ACC112 (cell line): ENCODE data around the gene COL28A1.

Source experiments
- H2AFZ ChIP-seq: fragments of 200-600 bp; sonication (generic); one replicate; pipeline ENCODE4 v1.6.0; 2017; ENCODE audit warnings: antibody characterized with exemption, low read length; ENCODE audit not compliant: unreplicated experiment
- H3K27ac ChIP-seq: fragments of 200-600 bp; sonication (generic); 2 replicates; pipeline ENCODE4 v1.5.1; 2014; ENCODE audit warnings: low read depth, mild to moderate bottlenecking, antibody characterized with exemption, low read length, moderate library complexity
- H3K27me3 ChIP-seq: fragments of 200-600 bp; sonication (generic); 2 replicates; pipeline ENCODE4 v1.6.1; 2014; ENCODE audit warnings: mild to moderate bottlenecking, antibody characterized with exemption, low read length, moderate library complexity, mixed read lengths; ENCODE audit not compliant: insufficient read depth
- H3K36me3 ChIP-seq: fragments of 200-600 bp; sonication (generic); 2 replicates; pipeline ENCODE4 v1.6.1; 2016; ENCODE audit warnings: mild to moderate bottlenecking, antibody characterized with exemption, low read length, moderate library complexity, mixed read lengths; ENCODE audit not compliant: insufficient read depth
- H3K4me1 ChIP-seq: fragments of 200-600 bp; sonication (generic); one replicate; pipeline ENCODE4 v1.6.1; 2016; ENCODE audit warnings: low read length, mixed read lengths; ENCODE audit not compliant: insufficient read depth, unreplicated experiment, control insufficient read depth
- H3K4me3 ChIP-seq: fragments of 200-600 bp; sonication (generic); 2 replicates; pipeline ENCODE4 v1.5.1; 2014; ENCODE audit warnings: mild to moderate bottlenecking, low read depth, low read length
- H3K79me2 ChIP-seq: fragments of 200-600 bp; sonication (generic); one replicate; pipeline ENCODE4 v1.6.0; 2016; ENCODE audit warnings: low read length; ENCODE audit not compliant: control insufficient read depth, unreplicated experiment, insufficient read depth

COL28A1 gene

DNA sequence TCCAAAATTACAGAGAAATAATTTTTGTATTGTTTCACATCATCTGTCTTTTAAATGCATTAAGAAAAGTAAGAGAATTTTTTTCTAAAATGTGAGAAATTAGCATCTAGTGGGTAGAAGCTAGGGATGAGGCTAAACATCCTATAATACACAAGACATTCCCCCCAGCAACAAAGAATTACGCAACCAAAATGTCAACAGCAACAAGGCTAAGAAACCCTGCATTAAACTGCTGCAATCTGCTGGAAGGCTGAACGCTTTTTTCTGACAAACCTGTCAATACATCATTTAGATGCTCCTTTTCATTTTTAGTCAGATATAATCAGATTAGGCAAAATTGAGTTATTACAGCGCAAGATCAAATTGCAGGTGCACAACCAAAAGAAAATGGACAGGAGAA, 191.1 kb downstream of the COL28A1 start:
- Histone ChIP-seq H3K36me3 (no peaks in the 10 kb centered on the region), H2AFZ (no peak overlapping the region), H3K4me1 (no peaks in the 10 kb centered on the region), H3K27me3 (no peaks in the 10 kb centered on the region), H3K4me3 (no peak overlapping the region), H3K79me2 (no peaks in the 10 kb centered on the region), H3K27ac (no peak overlapping the region)

DNA sequence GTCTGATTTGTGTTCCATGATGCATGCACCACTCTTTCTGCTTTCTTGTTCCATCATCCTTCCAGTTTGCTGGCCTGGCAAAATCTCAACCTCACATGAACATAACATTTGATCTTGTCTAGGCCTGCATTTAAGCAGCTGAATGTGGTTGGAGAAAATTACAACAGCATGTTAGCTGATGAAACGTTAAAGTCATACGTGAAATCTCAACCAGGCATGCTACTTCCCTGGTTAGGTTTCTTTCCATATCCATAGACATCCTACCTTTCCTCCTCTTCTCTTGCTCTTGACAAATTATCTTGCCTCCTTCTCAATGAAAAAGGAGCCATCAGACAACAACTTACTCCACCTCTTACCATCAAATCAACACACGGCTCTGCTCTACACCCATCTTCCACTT, 199.8 kb downstream of the COL28A1 start:
- no peaks in the 10 kb centered on the region for H3K4me1 ChIP-seq
- H3K27ac ChIP-seq, result no peak overlapping the region
- no peaks in the 10 kb centered on the region for H3K36me3 ChIP-seq
- H2AFZ ChIP-seq, result no peak overlapping the region
- no peaks in the 10 kb centered on the region for H3K79me2 ChIP-seq
- H3K4me3 ChIP-seq, result no peak overlapping the region
- no peaks in the 10 kb centered on the region for H3K27me3 ChIP-seq

GRCh38 chr7:7335215-7335614, 200.5 kb downstream of the COL28A1 start:
- H3K4me1 ChIP-seq, result no peaks in the 10 kb centered on the region
- no peak overlapping the region for H3K4me3 ChIP-seq
- no peaks in the 10 kb centered on the region for H3K79me2 ChIP-seq
- H3K27ac ChIP-seq, result no peak overlapping the region
- peaks cover 3% of the 10 kb centered on the region; the same call in 1 of the 2 replicates for H3K27me3 ChIP-seq
- H3K36me3 ChIP-seq, result no peaks in the 10 kb centered on the region
- no peak overlapping the region for H2AFZ ChIP-seq

GRCh38 chr7:7333610-7334009, 202.1 kb downstream of the COL28A1 start:
- H3K4me3 ChIP-seq, result no peak overlapping the region
- no peaks in the 10 kb centered on the region for H3K79me2 ChIP-seq
- H3K36me3 ChIP-seq, result no peaks in the 10 kb centered on the region
- H2AFZ ChIP-seq, result no peak overlapping the region
- peaks cover 13% of the 10 kb centered on the region; the same call in 1 of the 2 replicates for H3K27me3 ChIP-seq
- H3K27ac ChIP-seq, result no peak overlapping the region
- no peaks in the 10 kb centered on the region for H3K4me1 ChIP-seq

- H3K4me1 ChIP-seq, result no peaks in the 10 kb centered on the region
- no peak overlapping the region for H2AFZ ChIP-seq
- H3K79me2 ChIP-seq, result no peaks in the 10 kb centered on the region
- H3K27ac ChIP-seq, result no peak overlapping the region
- no peak overlapping the region for H3K4me3 ChIP-seq
- H3K27me3 ChIP-seq, result peaks cover 20% of the 10 kb centered on the region; the same call in 1 of the 2 replicates
- H3K36me3 ChIP-seq, result no peaks in the 10 kb centered on the region
These were observed 204.2 kb downstream of the COL28A1 start for GRCh38 chr7:7331523-7331922.

DNA sequence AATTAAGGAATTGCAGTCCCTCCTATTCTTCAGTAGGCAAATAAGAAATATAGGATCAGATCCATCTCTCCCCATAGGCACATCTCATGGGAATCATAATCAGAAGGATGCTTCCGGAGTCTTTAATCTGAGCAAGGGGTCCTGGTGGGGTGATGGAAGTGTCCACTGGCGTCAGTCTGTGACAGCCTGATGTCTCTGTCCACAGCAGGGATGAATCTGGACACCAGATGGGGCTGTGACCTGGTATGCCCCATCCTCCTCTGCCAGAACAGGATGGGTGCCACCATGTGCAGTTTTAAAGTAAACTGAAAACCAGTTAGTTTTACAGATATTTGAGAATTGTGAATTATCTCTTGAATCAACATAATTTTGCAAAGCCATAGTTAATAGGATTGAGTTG, 204.7 kb downstream of the COL28A1 start:
- H3K4me3 ChIP-seq, result no peak overlapping the region
- H3K27ac ChIP-seq, result no peak overlapping the region
- H3K36me3 ChIP-seq, result no peaks in the 10 kb centered on the region
- H3K4me1 ChIP-seq, result no peaks in the 10 kb centered on the region
- H2AFZ ChIP-seq, result no peak overlapping the region
- no peaks in the 10 kb centered on the region for H3K79me2 ChIP-seq
- peaks cover 22% of the 10 kb centered on the region; the same call in 1 of the 2 replicates for H3K27me3 ChIP-seq

- Histone ChIP-seq H3K4me1 (no peaks in the 10 kb centered on the region), H3K36me3 (no peaks in the 10 kb centered on the region), H3K79me2 (no peaks in the 10 kb centered on the region), H3K4me3 (no peak overlapping the region), H3K27me3 (peaks cover 23% of the 10 kb centered on the region; the same call in 1 of the 2 replicates), H2AFZ (no peak overlapping the region), H3K27ac (no peak overlapping the region)
These were observed 206.3 kb downstream of the COL28A1 start for GRCh38 chr7:7329326-7329725.

DNA sequence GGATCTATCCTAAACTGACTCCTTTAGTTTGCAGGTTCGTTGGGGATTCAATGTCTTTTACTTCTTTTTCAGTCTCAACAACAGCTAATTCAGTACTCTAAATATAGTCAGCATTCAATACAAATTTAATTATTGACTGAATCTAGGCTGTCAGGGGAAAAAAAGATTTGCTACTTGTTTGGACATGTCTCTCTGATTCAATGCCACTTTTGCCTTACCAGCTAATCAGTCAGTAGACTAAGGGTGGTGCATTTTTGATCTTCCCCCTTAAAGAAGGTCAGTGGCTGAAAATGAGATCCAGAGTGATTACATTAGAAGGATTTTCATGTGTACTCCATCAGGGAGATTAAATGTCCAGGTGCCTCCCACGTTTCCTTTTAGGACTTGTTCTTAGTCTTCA, 208.2 kb downstream of the COL28A1 start:
- Histone ChIP-seq H3K27ac (no peak overlapping the region), H3K4me3 (no peak overlapping the region), H3K36me3 (no peaks in the 10 kb centered on the region), H3K4me1 (no peaks in the 10 kb centered on the region), H3K27me3 (peaks cover 26% of the 10 kb centered on the region; the same call in 1 of the 2 replicates), H3K79me2 (no peaks in the 10 kb centered on the region), H2AFZ (no peak overlapping the region)

GRCh38 chr7:7324698-7325097, 211.0 kb downstream of the COL28A1 start:
- peak overlapping the region; percentile 24; the same call in 1 of the 2 replicates for H3K4me3 ChIP-seq
- H2AFZ ChIP-seq, result no peak overlapping the region
- H3K27ac ChIP-seq, result no peak overlapping the region
- H3K4me1 ChIP-seq, result no peaks in the 10 kb centered on the region
- no peaks in the 10 kb centered on the region for H3K79me2 ChIP-seq
- H3K27me3 ChIP-seq, result peaks cover 18% of the 10 kb centered on the region; the same call in 1 of the 2 replicates
- no peaks in the 10 kb centered on the region for H3K36me3 ChIP-seq

- no peaks in the 10 kb centered on the region for H3K36me3 ChIP-seq
- no peak overlapping the region for H3K4me3 ChIP-seq
- H3K79me2 ChIP-seq, result no peaks in the 10 kb centered on the region
- peaks cover 13% of the 10 kb centered on the region; the same call in 1 of the 2 replicates for H3K27me3 ChIP-seq
- no peak overlapping the region for H3K27ac ChIP-seq
- no peak overlapping the region for H2AFZ ChIP-seq
- no peaks in the 10 kb centered on the region for H3K4me1 ChIP-seq
These were observed 211.8 kb downstream of the COL28A1 start for GRCh38 chr7:7323921-7324320.

DNA sequence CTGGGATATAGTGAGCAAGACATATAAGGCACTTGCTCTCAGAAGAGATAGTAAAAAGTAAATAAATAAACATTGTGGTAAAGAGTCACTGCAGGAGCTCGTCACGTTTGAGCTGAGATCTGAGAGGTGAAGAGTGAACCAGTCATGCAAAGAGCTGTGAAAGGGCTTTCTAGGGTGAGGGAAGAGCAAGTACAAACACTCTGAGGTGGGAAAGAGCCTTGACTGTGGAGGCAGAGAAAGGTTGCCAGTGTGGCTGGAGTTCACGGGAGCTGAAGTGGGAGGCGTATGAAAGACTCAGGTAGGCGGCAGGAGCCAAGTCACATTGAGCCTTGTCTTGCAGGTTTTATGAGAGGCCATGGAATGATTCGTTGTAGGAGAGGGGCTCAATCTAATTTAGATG, 212.3 kb downstream of the COL28A1 start:
- peaks cover 13% of the 10 kb centered on the region; the same call in 1 of the 2 replicates for H3K27me3 ChIP-seq
- H3K4me1 ChIP-seq, result no peaks in the 10 kb centered on the region
- no peaks in the 10 kb centered on the region for H3K36me3 ChIP-seq
- H2AFZ ChIP-seq, result no peak overlapping the region
- no peak overlapping the region for H3K27ac ChIP-seq
- H3K79me2 ChIP-seq, result no peaks in the 10 kb centered on the region
- no peak overlapping the region for H3K4me3 ChIP-seq
